Memory B cell (primary cell): Measurements from ENCODE around the gene HHATL.

ENCODE experiments used
- ATAC-seq: fragments of 150-1000 bp; cut with Tn5 transposase; 2 replicates; pipeline ENCODE4 v1.10.0; 2021; ENCODE audit warnings: low read depth, mild to moderate bottlenecking, moderate library complexity
- DNase-seq, 2 donors: peaks; one replicate each; pipeline ENCODE4 v3.0.0; 2022; ENCODE audit warnings: low spot score in 2 of 2
- H3K27ac Mint-ChIP-seq: one replicate; pipeline ENCODE4 v1.8.0; 2022; ENCODE audit warnings: mild to moderate bottlenecking, moderate library complexity, mixed read lengths
- H3K27me3 Mint-ChIP-seq: one replicate; pipeline ENCODE4 v1.8.0; 2022; ENCODE audit warnings: mixed read lengths
- H3K36me3 Mint-ChIP-seq: one replicate; pipeline ENCODE4 v1.8.0; 2022; ENCODE audit warnings: mild to moderate bottlenecking, mixed read lengths
- H3K4me1 Mint-ChIP-seq: one replicate; pipeline ENCODE4 v1.8.0; 2022; ENCODE audit warnings: mixed read lengths
- H3K4me3 Mint-ChIP-seq: one replicate; pipeline ENCODE4 v1.8.0; 2022; ENCODE audit warnings: mild to moderate bottlenecking, moderate library complexity, mixed read lengths
- H3K9me3 Mint-ChIP-seq: one replicate; pipeline ENCODE4 v1.8.0; 2022; ENCODE audit warnings: mixed read lengths

The HHATL gene

DNA sequence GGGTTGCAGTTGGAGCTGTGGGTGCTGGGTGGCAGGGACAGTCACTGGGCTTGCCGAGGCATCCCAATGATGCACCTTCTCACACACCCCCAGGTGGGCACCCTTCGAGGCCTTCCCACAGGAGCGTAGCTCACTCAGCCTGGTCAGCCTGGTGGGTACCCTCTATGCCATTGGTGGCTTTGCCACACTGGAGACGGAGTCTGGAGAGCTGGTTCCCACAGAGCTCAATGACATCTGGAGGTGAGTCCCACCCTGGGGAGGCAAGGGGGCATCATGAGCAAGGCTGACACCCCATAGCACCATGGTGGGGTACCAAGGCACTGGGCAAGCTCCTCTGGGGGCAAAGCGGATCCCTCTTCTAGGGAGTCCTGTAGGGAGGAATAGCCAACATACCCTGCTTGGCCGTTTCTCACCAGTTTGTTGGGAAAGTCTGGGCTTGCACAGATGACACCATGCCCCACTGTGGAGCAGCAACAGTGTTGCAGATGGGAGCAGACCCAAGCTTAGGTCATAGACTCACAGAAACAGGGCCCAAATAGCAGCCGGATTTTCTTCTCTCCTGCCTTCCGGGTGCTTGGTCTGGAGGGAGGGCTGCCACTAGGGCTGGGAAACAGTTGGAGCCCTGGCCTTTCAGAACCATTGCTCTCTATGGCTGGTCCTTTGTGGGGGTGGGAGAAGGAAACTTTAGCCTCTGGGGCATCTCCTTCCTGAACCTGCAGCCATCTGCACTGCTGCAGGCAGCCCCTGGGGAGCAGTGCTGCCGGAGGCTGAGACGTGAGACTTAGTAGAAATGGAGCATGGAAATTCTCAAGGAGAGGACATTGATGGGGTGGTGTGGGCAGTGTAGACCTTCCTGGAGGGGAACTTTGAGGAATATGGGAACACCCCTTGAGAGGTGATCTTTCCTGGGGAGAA lies 11.6 kb downstream of the HHATL start:
- Mint-ChIP-seq H3K27ac (no peak overlapping the region), H3K4me3 (no peak overlapping the region), H3K9me3 (no peaks in the 10 kb centered on the region), H3K4me1 (no peaks in the 10 kb centered on the region), H3K36me3 (no peaks in the 10 kb centered on the region), H3K27me3 (peaks cover 14% of the 10 kb centered on the region)
- DNase-seq (no peak), ATAC-seq (no peak)

DNA sequence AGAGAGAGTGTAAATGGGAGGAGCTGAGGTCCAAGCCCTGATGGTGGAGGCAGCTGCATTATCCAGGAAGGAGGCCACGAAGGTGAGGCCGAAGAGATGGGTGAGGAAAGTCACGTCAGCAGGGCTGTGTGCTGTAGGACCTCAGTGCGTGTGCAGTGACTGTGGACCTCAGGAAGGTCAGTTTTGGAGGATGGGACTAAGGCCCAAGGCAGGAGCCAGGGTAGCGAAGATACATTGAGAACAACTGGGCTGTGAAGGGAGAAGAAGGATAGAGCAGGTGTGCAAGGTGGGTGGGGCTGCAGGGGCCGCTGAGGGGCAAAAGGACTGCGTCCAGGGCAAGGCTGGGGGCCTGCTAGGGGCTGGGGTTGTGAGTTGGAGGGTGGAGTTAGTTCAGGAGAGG lies 12.4 kb downstream of the HHATL start:
- H3K9me3 Mint-ChIP-seq, result no peaks in the 10 kb centered on the region
- no peak overlapping the region for H3K27ac Mint-ChIP-seq
- DNase-seq (no peak), ATAC-seq (no peak)
- H3K27me3 Mint-ChIP-seq, result peaks cover 17% of the 10 kb centered on the region
- peaks cover 2% of the 10 kb centered on the region for H3K4me1 Mint-ChIP-seq
- H3K36me3 Mint-ChIP-seq, result no peaks in the 10 kb centered on the region
- no peak overlapping the region for H3K4me3 Mint-ChIP-seq

DNA sequence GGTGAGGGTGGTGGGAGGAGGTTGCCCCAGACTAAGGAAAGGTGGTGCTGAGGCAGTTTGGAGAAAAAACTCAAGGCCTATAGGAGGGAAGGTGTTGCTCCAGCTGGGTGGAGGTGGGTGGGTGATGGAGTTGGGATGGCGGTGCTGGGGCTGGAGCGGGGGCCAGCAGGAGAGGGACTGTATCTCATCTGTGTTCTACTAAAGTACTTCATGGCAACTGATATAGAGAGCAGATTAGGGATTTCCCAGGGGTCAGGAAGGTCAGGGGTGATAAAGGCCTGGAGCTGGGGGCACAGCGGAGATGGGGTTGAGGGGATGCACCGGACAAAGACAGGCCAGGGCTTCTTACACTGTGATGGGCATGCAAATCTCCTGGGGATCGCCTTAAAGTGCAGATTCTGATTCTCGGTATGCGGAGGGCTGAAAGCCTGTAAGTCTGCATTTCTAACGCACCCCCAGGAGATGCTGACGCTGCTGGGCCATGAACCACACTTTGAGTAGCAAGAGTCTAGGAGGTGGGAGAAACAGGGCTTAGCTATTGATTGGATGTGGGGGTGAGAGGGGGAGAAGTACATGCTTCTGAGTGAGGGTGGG lies 13.1 kb downstream of the HHATL start:
- no peak for ATAC-seq

DNA sequence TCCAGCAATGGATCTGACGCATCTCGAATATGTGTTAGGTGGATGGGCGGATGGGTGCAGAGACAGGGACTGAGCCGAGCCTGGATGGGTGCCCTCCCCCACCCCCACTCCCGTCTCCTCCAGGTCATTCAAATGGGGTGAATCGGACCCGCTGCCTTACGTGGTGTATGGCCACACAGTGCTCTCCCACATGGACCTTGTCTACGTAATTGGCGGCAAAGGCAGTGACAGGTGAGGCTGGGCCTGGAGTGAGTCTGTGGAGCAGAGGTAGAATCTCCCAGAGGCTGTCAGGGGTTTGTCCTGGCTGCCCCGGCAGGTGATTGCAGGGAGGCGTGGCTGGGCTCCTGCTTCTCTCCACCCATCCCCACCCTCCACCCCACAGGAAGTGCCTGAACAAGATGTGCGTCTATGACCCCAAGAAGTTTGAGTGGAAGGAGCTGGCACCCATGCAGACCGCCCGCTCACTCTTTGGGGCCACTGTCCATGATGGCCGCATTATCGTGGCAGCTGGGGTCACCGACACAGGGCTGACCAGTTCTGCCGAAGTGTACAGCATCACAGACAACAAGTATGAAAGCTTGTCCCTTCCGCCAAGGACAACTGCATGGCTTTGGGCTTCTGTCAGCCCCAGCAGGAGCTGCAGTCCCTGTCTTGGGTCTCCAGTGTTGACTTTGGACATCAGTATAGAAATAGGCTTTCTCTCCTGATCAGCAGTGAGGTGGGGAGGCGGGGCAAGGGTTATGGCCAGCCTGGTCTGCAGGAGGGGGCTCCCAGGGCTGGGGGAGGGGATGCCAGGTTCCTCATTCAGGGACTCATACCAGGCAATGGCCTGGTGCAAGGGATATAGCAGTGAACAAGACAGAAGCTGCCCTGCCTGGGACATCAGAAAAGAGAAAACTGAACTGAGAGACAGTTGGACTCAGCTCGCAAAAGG lies 13.8 kb downstream of the HHATL start:
- Mint-ChIP-seq H3K27me3 (peaks cover 18% of the 10 kb centered on the region), H3K9me3 (no peaks in the 10 kb centered on the region), H3K36me3 (no peaks in the 10 kb centered on the region), H3K27ac (no peak overlapping the region), H3K4me3 (no peak overlapping the region), H3K4me1 (peaks cover 2% of the 10 kb centered on the region)
- ATAC-seq (no peak), DNase-seq (no peak)

More for the DNA sequence above, 13.1 kb downstream of the HHATL start:
- peaks cover 17% of the 10 kb centered on the region for H3K27me3 Mint-ChIP-seq
- DNase-seq, result no peak
- no peak overlapping the region for H3K4me3 Mint-ChIP-seq
- H3K27ac Mint-ChIP-seq, result no peak overlapping the region
- H3K9me3 Mint-ChIP-seq, result no peaks in the 10 kb centered on the region
- H3K4me1 Mint-ChIP-seq, result peaks cover 2% of the 10 kb centered on the region
- H3K36me3 Mint-ChIP-seq, result no peaks in the 10 kb centered on the region

DNA sequence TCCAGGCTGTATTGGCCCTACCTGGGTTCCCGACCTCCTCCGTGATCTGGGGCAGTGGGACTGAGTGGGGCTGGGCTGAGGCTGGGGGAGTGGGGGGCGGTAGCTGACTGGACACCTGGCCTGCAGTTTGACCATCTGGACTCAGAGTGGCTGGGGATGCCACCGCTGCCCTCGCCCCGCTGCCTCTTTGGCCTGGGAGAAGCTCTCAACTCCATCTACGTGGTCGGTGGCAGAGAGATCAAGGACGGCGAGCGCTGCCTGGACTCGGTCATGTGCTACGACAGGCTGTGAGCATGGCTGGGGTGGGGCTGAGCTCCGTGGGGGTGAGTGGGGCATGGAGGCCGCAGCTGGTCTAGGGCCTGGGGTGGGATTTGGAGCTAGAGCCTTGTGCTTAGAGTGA lies 14.6 kb downstream of the HHATL start:
- H3K27me3 Mint-ChIP-seq, result peaks cover 20% of the 10 kb centered on the region
- H3K27ac Mint-ChIP-seq, result no peak overlapping the region
- H3K4me1 Mint-ChIP-seq, result peaks cover 2% of the 10 kb centered on the region
- H3K36me3 Mint-ChIP-seq, result no peaks in the 10 kb centered on the region
- ATAC-seq (no peak), DNase-seq (no peak)
- H3K9me3 Mint-ChIP-seq, result no peaks in the 10 kb centered on the region
- H3K4me3 Mint-ChIP-seq, result no peak overlapping the region

DNA sequence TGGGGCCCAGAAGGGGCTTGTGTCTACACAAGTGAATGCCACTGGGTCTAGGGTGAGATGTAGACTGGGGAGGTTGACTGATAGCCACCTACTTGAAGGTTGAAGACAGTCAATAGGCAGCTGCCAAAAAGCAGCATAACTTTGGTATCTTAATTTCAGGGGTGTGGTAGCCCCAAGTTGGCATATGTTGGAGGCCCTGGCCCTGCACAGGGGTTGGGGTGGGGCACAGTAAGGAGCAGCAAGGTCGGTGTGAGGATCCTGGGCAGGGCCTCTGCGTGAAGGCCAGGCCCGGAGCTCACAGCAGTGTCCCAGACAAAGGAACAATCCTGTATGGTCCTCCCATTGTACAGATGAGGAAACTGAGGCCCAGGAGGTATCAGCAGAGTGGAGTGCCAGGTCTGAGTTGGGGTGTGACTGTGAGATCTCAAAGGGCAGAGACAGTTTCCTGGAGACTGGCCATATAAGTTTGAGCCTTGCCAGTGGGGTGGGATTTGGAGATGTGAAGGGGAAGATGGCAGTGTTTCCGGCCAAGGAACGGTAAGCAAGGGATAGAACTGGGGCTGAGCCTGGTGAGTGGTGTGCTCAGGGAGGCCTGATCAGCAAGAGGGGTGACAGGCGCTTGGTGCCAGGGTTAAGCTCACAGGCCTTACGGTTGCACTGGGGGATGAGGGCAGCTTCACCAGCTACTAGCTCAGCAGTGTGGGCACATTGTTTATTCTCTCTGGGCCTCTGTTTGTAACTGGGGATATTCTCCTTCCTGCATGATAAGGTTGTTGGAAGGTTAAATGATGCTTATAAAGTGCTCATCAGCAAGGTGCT lies 15.6 kb downstream of the HHATL start:
- Mint-ChIP-seq H3K9me3 (no peaks in the 10 kb centered on the region), H3K27ac (no peak overlapping the region), H3K36me3 (no peaks in the 10 kb centered on the region), H3K4me3 (no peak overlapping the region), H3K27me3 (peaks cover 24% of the 10 kb centered on the region), H3K4me1 (peaks cover 2% of the 10 kb centered on the region)
- ATAC-seq (no peak), DNase-seq (no peak)

DNA sequence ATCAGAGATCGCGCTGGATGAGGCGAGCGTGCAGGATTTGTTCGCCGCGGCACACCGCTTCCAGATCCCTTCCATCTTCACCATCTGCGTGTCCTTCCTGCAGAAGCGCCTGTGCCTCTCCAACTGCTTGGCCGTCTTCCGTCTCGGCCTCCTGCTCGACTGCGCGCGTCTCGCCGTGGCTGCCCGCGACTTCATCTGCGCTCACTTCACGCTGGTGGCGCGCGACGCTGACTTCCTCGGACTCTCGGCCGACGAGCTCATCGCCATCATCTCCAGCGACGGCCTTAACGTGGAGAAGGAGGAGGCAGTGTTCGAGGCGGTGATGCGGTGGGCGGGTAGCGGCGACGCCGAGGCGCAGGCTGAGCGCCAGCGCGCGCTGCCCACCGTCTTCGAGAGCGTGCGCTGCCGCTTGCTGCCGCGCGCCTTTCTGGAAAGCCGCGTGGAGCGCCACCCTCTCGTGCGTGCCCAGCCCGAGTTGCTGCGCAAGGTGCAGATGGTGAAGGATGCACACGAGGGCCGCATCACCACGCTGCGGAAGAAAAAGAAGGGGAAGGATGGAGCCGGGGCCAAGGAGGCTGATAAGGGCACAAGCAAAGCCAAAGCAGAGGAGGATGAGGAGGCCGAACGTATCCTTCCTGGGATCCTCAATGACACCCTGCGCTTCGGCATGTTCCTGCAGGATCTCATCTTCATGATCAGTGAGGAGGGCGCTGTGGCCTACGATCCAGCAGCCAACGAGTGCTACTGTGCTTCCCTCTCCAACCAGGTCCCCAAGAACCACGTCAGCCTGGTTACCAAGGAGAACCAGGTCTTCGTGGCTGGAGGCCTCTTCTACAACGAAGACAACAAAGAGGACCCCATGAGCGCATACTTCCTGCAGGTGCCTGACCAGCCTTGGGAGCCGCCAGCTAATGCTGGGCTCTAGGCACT lies 16.4 kb downstream of the HHATL start:
- Mint-ChIP-seq H3K36me3 (no peaks in the 10 kb centered on the region), H3K9me3 (no peaks in the 10 kb centered on the region), H3K4me3 (no peak overlapping the region), H3K27me3 (peaks cover 26% of the 10 kb centered on the region), H3K4me1 (peaks cover 2% of the 10 kb centered on the region), H3K27ac (no peak overlapping the region)
- DNase-seq (no peak), ATAC-seq (no peak)

DNA sequence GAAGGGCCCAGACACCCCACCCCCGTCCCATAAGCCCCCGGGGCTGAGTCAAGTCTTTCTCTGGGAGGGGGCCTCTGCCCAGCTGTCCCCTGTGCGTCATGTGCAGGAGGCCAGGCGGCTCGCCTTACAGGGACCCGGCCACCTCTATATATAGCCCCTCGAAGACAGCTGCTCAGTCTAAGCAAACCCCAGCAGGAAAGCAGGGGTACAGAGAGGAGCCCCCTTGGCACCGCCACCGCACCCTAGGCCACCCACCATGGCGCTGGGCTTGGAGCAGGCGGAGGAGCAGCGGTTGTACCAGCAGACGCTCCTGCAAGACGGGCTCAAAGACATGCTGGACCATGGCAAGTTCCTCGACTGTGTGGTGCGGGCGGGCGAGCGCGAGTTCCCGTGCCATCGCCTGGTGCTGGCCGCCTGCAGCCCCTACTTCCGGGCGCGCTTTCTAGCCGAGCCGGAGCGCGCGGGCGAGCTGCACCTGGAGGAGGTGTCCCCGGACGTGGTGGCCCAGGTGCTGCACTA lies 17.2 kb downstream of the HHATL start, which contains the start of gene KLHL40:
Gene KLHL40, plus strand, starts transcription at position 175 of the 519 bp plus-strand sequence. Its CDS starts 82 bp downstream, at position 257.
- Mint-ChIP-seq H3K4me3 (no peak within 1 kb of the TSS), H3K27ac (no peak within 1 kb of the TSS), H3K9me3 (no peaks in the 10 kb centered on the region), H3K36me3 (no peaks in the 10 kb centered on the region), H3K27me3 (peaks cover 25% of the 10 kb centered on the region), H3K4me1 (peaks cover 2% of the 10 kb centered on the region)
- ATAC-seq (no peak), DNase-seq (no peak)

DNA sequence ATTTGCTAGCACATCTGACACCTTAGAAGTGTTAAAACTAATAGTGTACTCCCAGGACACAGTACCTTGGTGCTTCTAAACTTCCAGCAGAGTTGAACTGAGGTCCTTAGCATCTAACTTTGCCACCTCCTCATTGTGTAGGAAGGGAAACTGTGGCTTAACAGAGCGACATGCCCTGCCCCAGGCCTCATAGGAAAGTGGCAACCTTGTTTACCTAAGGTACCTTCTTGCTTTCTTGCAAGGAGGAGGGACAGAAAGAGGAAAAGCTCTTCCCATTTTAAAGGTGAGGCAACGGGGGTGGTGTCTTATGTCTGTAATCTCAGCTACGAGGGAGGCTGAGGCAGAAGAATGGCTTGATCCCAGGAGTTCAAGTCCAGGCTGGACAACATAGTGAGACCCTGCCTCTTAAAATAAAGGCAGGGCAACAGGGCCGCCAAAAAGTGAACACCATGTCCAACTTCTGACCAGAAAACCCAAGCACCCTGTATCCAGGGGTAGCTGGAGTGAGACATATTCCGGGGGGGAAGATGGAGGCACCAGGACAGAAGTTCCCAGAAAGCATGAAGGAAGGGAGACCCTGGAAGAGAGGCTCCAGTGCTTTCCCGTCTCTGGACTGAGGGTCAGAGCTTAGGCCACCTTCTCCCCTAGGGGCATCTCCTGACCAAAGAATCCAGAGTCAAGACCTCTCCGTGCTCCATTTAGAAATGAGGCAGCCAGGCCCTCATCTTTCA lies 17.8 kb downstream of the HHATL start:
- DNase-seq (no peak), ATAC-seq (no peak)
- peaks cover 19% of the 10 kb centered on the region for H3K27me3 Mint-ChIP-seq
- H3K4me1 Mint-ChIP-seq, result peaks cover 2% of the 10 kb centered on the region
- H3K4me3 Mint-ChIP-seq, result no peak overlapping the region
- no peaks in the 10 kb centered on the region for H3K36me3 Mint-ChIP-seq
- no peaks in the 10 kb centered on the region for H3K9me3 Mint-ChIP-seq
- H3K27ac Mint-ChIP-seq, result no peak overlapping the region

DNA sequence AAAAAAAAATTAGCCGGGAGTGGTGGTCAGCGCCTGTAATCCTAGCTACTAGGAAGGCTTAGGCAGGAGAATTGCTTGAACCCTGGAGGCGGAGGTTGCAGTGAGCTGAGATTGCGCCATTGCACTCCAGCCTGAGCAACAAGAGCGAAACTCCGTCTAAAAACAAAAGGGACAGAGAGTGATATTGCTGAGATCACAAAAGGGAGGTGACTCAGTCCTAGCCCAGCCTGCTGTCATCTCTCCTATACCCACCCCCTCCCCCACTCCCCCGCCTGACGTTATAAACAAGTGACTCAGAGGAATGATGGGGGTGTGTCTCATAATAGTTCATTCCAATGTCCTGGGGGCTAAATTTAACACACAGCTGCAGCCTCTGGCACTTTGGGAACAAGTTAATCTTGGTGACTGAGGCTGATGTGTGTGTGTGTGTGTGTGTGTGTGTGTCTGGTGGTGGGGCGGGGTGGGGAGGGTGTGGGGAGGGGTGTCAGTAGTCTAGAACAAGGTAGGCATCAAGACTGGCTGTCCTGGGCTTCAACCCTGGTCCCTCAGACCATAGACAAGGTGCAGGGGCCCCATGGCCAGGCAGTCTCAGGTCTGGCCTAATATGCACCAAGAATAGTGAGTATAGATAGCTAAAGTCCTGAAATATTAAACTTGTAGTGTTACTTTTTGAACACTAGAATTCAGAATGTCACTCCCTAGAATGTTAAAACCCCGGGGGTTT lies 18.6 kb downstream of the HHATL start:
- Mint-ChIP-seq H3K4me1 (peaks cover 2% of the 10 kb centered on the region), H3K36me3 (no peaks in the 10 kb centered on the region), H3K27me3 (peaks cover 15% of the 10 kb centered on the region), H3K27ac (no peak overlapping the region), H3K4me3 (no peak overlapping the region), H3K9me3 (peaks cover 1% of the 10 kb centered on the region)
- ATAC-seq (no peak), DNase-seq (no peak)

DNA sequence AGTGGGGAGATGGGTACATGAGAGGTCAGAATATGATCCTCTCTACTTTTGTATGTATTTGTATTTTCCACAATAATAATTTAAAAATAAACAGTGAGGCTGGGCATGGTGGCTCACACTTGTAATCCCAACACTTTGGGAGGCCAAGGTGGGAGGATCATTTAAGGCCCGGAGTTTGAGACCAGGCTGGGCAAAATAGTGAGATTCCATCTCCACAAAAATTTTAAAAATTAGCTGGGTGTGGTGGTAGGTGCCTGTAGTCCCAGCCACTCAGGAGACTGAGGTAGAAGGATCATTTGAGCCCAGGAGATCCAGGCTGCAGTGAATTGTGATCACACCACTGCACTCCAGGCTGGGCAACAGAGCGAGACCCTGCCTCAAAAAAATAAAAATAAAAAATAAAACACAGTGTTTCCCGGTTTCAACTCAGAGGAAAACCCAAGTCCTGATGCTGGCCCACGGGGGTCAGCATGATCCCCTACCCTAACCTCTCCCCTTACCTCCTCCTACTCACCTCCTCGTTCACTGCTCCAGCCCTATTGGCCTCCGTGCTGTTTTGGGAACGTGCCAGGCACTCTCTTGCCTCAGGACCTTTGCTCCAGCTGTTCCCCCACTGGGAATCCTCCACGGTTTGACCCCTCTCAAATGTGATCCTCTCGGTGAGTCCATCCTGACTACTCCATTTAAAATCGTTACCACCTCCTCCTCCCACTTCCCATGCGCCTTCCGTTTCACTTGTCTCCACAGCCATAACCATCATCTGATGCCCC lies 20.1 kb downstream of the HHATL start:
- Mint-ChIP-seq H3K4me3 (no peak overlapping the region), H3K36me3 (peaks cover 4% of the 10 kb centered on the region), H3K9me3 (peaks cover 8% of the 10 kb centered on the region), H3K4me1 (peaks cover 2% of the 10 kb centered on the region), H3K27ac (no peak overlapping the region), H3K27me3 (peaks cover 19% of the 10 kb centered on the region)
- no peak for DNase-seq
- ATAC-seq, result no peak
